22Rv1 (cell line): ENCODE results near the gene ARHGEF28.

Experiments
- ZFX ChIP-seq: fragments of 450-650 bp; IDR thresholded peaks from 2 replicates; pipeline ENCODE4 v1.6.1; 2017; ENCODE audit warnings: antibody characterized with exemption, borderline replicate concordance
- TF ChIP-seq, protein P1 (sequence below): fragments of 450-650 bp; IDR thresholded peaks from 2 replicates; pipeline ENCODE4 v1.5.1; 2017; ENCODE audit warnings: mild to moderate bottlenecking

DNA sequence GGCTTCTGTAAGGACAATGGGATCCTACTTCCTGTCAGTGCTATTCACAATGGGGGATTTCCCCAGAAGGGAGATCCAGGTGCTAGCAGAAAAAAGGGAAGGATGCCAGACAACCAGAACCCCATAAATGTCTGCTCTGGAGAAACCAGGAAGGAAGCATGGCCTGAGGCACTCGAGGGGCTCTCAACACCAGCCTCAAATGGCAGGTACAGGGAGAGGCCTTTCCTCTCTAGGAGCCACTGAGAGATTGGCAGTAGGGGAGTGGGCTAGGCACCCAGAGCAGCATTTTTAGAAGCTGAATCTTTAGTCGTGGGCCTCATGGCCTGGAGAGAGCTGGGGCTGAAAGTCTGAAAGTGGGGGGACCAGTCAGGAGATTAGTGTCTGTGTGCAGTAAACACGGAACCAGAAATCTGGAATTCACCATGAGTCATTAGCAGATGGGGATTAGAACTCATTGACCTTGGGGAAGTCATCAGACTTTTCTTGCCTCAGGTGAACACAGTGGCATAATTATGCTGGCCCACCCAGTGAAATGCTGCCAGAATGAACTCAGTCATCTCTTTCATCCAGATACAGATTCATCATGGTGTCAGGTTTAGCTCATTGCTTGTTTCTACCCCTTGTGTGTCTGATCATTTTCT, 28.3 kb downstream of the ARHGEF28 start:
- TF ChIP-seq, protein P1, sequence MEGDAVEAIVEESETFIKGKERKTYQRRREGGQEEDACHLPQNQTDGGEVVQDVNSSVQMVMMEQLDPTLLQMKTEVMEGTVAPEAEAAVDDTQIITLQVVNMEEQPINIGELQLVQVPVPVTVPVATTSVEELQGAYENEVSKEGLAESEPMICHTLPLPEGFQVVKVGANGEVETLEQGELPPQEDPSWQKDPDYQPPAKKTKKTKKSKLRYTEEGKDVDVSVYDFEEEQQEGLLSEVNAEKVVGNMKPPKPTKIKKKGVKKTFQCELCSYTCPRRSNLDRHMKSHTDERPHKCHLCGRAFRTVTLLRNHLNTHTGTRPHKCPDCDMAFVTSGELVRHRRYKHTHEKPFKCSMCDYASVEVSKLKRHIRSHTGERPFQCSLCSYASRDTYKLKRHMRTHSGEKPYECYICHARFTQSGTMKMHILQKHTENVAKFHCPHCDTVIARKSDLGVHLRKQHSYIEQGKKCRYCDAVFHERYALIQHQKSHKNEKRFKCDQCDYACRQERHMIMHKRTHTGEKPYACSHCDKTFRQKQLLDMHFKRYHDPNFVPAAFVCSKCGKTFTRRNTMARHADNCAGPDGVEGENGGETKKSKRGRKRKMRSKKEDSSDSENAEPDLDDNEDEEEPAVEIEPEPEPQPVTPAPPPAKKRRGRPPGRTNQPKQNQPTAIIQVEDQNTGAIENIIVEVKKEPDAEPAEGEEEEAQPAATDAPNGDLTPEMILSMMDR, result no peak
- no peak for TF ChIP-seq ZFX
